Loucy (cell line): ENCODE measurements around the gene HSP90AB1.

Source experiments
- EZH2phosphoT487 ChIP-seq: fragments of 200-600 bp; IDR thresholded peaks from 2 replicates; pipeline ENCODE4 v1.6.1; 2018; ENCODE audit warnings: antibody characterized with exemption, mild to moderate bottlenecking, moderate library complexity, borderline replicate concordance
- TF ChIP-seq, protein P1 (sequence below): fragments of 200-600 bp; sonication (generic); conservative IDR thresholded peaks from 2 replicates; pipeline ENCODE4 v1.5.1; 2014; ENCODE audit warnings: mild to moderate bottlenecking, antibody characterized with exemption, low read length

DNA sequence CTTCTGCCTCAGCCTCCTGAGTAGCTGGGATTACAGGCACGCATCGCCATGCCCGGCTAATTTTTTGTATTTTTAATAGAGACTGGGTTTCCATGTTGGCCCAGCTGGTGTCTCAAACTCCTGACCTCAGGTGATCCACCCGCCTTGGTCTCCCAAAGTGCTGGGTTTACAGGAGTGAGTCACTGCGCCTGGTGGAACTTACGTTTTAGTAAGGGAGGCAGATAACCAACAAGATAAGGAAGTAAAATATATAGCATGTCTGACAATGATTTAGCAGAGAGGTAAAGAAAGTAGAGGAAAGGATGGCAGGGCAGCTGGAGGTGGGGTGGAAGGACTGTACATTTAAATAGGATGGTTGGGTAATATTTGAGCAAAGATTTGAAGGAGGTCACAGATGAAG lies 42.9 kb upstream of the HSP90AB1 start:
- TF ChIP-seq, protein P1, sequence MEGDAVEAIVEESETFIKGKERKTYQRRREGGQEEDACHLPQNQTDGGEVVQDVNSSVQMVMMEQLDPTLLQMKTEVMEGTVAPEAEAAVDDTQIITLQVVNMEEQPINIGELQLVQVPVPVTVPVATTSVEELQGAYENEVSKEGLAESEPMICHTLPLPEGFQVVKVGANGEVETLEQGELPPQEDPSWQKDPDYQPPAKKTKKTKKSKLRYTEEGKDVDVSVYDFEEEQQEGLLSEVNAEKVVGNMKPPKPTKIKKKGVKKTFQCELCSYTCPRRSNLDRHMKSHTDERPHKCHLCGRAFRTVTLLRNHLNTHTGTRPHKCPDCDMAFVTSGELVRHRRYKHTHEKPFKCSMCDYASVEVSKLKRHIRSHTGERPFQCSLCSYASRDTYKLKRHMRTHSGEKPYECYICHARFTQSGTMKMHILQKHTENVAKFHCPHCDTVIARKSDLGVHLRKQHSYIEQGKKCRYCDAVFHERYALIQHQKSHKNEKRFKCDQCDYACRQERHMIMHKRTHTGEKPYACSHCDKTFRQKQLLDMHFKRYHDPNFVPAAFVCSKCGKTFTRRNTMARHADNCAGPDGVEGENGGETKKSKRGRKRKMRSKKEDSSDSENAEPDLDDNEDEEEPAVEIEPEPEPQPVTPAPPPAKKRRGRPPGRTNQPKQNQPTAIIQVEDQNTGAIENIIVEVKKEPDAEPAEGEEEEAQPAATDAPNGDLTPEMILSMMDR, result no peak
- no peak for TF ChIP-seq EZH2phosphoT487
